GM10266 (cell line): Measurements from ENCODE around the gene LCN6.
"Not testable (repeated sequence)": the region's sequence is repeated elsewhere in the genome, so short reads cannot be mapped to it uniquely, and the experiment has no call there.

ENCODE experiments used
- DNase-seq: peaks from one replicate; pipeline ENCODE4 v3.0.0; 2012; ENCODE audit errors: extremely low spot score
- CTCF ChIP-seq: IDR thresholded peaks from 2 replicates; pipeline ENCODE4 v1.5.1; 2012; ENCODE audit warnings: mild to moderate bottlenecking, low read depth; ENCODE audit not compliant: control insufficient read depth, insufficient read depth; ENCODE audit errors: missing control alignments

Gene LCN6

GRCh38 chr9:136792321-136793085, 44.2 kb upstream of the LCN6 start:
- no peak for DNase-seq
- no peak for TF ChIP-seq CTCF

GRCh38 chr9:136791516-136792276, 43.4 kb upstream of the LCN6 start:
- peak; percentile 68 for TF ChIP-seq CTCF
- DNase-seq = peak; percentile 31

- peak; percentile 99 for DNase-seq
Measured at GRCh38 chr9:136790640-136791515, 42.6 kb upstream of the LCN6 start, which contains the start of gene TMEM141. TMEM141 (plus strand) TSS chr9:136791344; CDS start chr9:136791371, 27 bp downstream.

GRCh38 chr9:136789523-136789937, 41.2 kb upstream of the LCN6 start:
- no peak for TF ChIP-seq CTCF
- no peak for DNase-seq

More at GRCh38 chr9:136790640-136791515, 42.6 kb upstream of the LCN6 start, which contains the start of gene TMEM141:
- no peak for TF ChIP-seq CTCF

GRCh38 chr9:136788644-136789522, 40.6 kb upstream of the LCN6 start:
- DNase-seq = not testable (repeated sequence)

- TF ChIP-seq CTCF = peak; percentile 88
- DNase-seq = peak; percentile 65
Measured at GRCh38 chr9:136787690-136788400, 39.5 kb upstream of the LCN6 start.

GRCh38 chr9:136786983-136787382, 38.7 kb upstream of the LCN6 start:
- not testable (repeated sequence) for DNase-seq
